SH-SY5Y (cell line): ENCODE data around the gene GRIK3.

ENCODE experiments used
- GATA2 ChIP-seq: IDR thresholded peaks from 2 replicates; pipeline ENCODE4 v1.6.1; 2011; ENCODE audit warnings: mild to moderate bottlenecking, low read depth, low read length
- GATA3 ChIP-seq: IDR thresholded peaks from 2 replicates; pipeline ENCODE4 v1.6.1; 2011; ENCODE audit warnings: low read depth, mild to moderate bottlenecking, low read length, moderate library complexity

GRCh38 chr1:36783475-36783874, 250.8 kb downstream of the GRIK3 start:
- TF ChIP-seq GATA3 = no peak
- TF ChIP-seq GATA2 = peak; percentile 52; the same call in 1 of the 2 replicates
